Memory B cell (primary cell): ENCODE measurements around the gene ABT1.

Experiments used
- ATAC-seq: fragments of 150-1000 bp; cut with Tn5 transposase; 2 replicates; pipeline ENCODE4 v1.10.0; 2021; ENCODE audit warnings: low read depth, mild to moderate bottlenecking, moderate library complexity
- DNase-seq, 2 donors: peaks; one replicate each; pipeline ENCODE4 v3.0.0; 2022; ENCODE audit warnings: low spot score in 2 of 2
- H3K27ac Mint-ChIP-seq: one replicate; pipeline ENCODE4 v1.8.0; 2022; ENCODE audit warnings: mild to moderate bottlenecking, moderate library complexity, mixed read lengths
- H3K27me3 Mint-ChIP-seq: one replicate; pipeline ENCODE4 v1.8.0; 2022; ENCODE audit warnings: mixed read lengths
- H3K36me3 Mint-ChIP-seq: one replicate; pipeline ENCODE4 v1.8.0; 2022; ENCODE audit warnings: mild to moderate bottlenecking, mixed read lengths
- H3K4me1 Mint-ChIP-seq: one replicate; pipeline ENCODE4 v1.8.0; 2022; ENCODE audit warnings: mixed read lengths
- H3K4me3 Mint-ChIP-seq: one replicate; pipeline ENCODE4 v1.8.0; 2022; ENCODE audit warnings: mild to moderate bottlenecking, moderate library complexity, mixed read lengths
- H3K9me3 Mint-ChIP-seq: one replicate; pipeline ENCODE4 v1.8.0; 2022; ENCODE audit warnings: mixed read lengths

ABT1 gene

GRCh38 chr6:26561533-26562466 lies 35.0 kb upstream of the ABT1 start:
- Mint-ChIP-seq H3K4me1 (no peaks in the 10 kb centered on the region), H3K27me3 (no peaks in the 10 kb centered on the region), H3K27ac (no peak overlapping the region)

GRCh38 chr6:26563488-26563887 lies 33.3 kb upstream of the ABT1 start:
- H3K4me1 Mint-ChIP-seq, result peaks cover 2% of the 10 kb centered on the region
- no peaks in the 10 kb centered on the region for H3K27me3 Mint-ChIP-seq
- ATAC-seq (no peak), DNase-seq (no peak)
- no peak overlapping the region for H3K4me3 Mint-ChIP-seq
- H3K36me3 Mint-ChIP-seq, result no peaks in the 10 kb centered on the region
- no peaks in the 10 kb centered on the region for H3K9me3 Mint-ChIP-seq
- no peak overlapping the region for H3K27ac Mint-ChIP-seq

More at GRCh38 chr6:26561533-26562466, 35.0 kb upstream of the ABT1 start:
- no peak overlapping the region for H3K4me3 Mint-ChIP-seq
- H3K36me3 Mint-ChIP-seq, result no peaks in the 10 kb centered on the region
- no peaks in the 10 kb centered on the region for H3K9me3 Mint-ChIP-seq
- no peak for ATAC-seq
- DNase-seq, result no peak

DNA sequence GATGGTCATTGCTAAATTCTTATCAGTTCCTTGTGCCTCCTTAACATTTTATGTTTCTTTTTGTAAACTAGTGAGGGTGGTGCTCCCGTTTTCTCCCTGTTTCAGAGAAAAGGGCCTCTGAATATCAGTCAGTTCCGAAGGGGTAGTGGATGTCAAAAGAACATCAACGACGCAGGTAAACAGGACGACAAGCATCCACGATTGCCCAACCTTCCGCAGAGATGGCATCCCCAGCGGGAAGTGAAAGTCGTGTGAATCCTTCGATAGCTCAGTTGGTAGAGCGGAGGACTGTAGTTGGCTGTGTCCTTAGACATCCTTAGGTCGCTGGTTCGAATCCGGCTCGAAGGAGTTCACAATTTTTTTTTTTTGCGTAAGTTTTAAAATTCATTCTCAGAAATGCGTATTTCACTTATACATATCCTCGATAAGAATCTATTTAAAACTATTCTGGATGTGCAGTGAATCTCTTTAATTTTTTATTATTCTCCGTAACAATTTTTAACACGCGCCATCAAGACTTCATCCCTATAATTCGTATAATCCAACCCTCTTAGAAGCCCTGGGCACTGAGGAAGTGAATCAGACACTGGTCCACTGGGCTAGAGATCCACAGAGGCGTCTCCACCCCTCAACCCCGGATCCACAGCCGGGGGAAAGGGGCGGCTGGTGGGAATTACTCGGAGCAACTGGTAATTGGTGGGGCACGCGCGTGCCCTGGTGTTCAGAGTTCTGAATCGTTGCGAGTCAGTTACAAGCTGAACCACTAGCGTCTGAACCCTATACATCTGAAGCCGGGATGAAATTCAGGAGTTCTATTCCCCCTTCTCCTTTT lies 27.9 kb upstream of the ABT1 start:
- peaks cover 2% of the 10 kb centered on the region for H3K36me3 Mint-ChIP-seq
- ATAC-seq (peak; percentile 87), DNase-seq (peak; percentile 100)
- H3K27me3 Mint-ChIP-seq, result no peaks in the 10 kb centered on the region
- peak overlapping the region; percentile 89 for H3K4me3 Mint-ChIP-seq
- peak overlapping the region; percentile 100 for H3K27ac Mint-ChIP-seq
- no peaks in the 10 kb centered on the region for H3K9me3 Mint-ChIP-seq
- H3K4me1 Mint-ChIP-seq, result peaks cover 15% of the 10 kb centered on the region

DNA sequence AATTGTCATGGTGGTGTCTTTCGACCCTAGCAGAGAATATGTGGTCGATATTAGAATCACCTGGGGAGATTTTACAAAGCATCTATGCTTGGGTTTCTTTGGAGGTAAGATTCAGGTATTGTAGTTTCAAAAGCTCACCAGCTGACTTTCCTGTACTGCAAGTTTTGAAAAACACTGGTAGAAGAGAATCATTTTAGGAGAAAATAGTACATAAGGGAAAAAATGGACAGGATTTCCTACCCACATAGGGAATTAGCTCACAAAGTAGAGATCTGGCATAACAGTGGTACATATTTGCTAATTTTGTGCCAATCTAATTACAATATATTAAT lies 27.4 kb upstream of the ABT1 start:
- Mint-ChIP-seq H3K9me3 (no peaks in the 10 kb centered on the region), H3K27ac (peak overlapping the region; percentile 100), H3K4me3 (peak overlapping the region; percentile 89), H3K27me3 (no peaks in the 10 kb centered on the region), H3K36me3 (peaks cover 2% of the 10 kb centered on the region), H3K4me1 (peaks cover 15% of the 10 kb centered on the region)
- ATAC-seq (no peak), DNase-seq (no peak)

GRCh38 chr6:26570027-26570809 lies 26.5 kb upstream of the ABT1 start:
- Mint-ChIP-seq H3K4me1 (peaks cover 15% of the 10 kb centered on the region), H3K36me3 (peaks cover 2% of the 10 kb centered on the region), H3K27me3 (no peaks in the 10 kb centered on the region), H3K27ac (no peak overlapping the region), H3K4me3 (no peak overlapping the region), H3K9me3 (no peaks in the 10 kb centered on the region)
- DNase-seq (no peak), ATAC-seq (no peak)

GRCh38 chr6:26571592-26572296 lies 25.0 kb upstream of the ABT1 start:
- H3K4me3 Mint-ChIP-seq, result peak overlapping the region; percentile 87
- H3K36me3 Mint-ChIP-seq, result peaks cover 2% of the 10 kb centered on the region
- ATAC-seq (peak; percentile 19), DNase-seq (no peak)
- no peaks in the 10 kb centered on the region for H3K9me3 Mint-ChIP-seq
- H3K4me1 Mint-ChIP-seq, result peaks cover 15% of the 10 kb centered on the region
- H3K27ac Mint-ChIP-seq, result peak overlapping the region; percentile 85
- peaks cover 2% of the 10 kb centered on the region for H3K27me3 Mint-ChIP-seq

- H3K4me1 Mint-ChIP-seq, result peaks cover 12% of the 10 kb centered on the region
- no peaks in the 10 kb centered on the region for H3K36me3 Mint-ChIP-seq
- no peak overlapping the region for H3K27ac Mint-ChIP-seq
- no peaks in the 10 kb centered on the region for H3K9me3 Mint-ChIP-seq
- ATAC-seq, result no peak
- H3K27me3 Mint-ChIP-seq, result peaks cover 12% of the 10 kb centered on the region
- no peak overlapping the region for H3K4me3 Mint-ChIP-seq
- no peak for DNase-seq
Observed at GRCh38 chr6:26575494-26575939, 21.2 kb upstream of the ABT1 start.

GRCh38 chr6:26576407-26576843 lies 20.3 kb upstream of the ABT1 start:
- no peak for DNase-seq
- H3K4me1 Mint-ChIP-seq, result peaks cover 11% of the 10 kb centered on the region
- peaks cover 12% of the 10 kb centered on the region for H3K27me3 Mint-ChIP-seq
- no peak overlapping the region for H3K4me3 Mint-ChIP-seq
- H3K36me3 Mint-ChIP-seq, result no peaks in the 10 kb centered on the region
- H3K27ac Mint-ChIP-seq, result peak overlapping the region; percentile 82
- no peak for ATAC-seq
- H3K9me3 Mint-ChIP-seq, result no peaks in the 10 kb centered on the region

GRCh38 chr6:26576929-26577719 lies 19.6 kb upstream of the ABT1 start:
- peak; percentile 34 for ATAC-seq
- H3K36me3 Mint-ChIP-seq, result no peaks in the 10 kb centered on the region
- no peak for DNase-seq
- H3K4me3 Mint-ChIP-seq, result peak overlapping the region; percentile 38
- H3K27ac Mint-ChIP-seq, result peak overlapping the region; percentile 82
- H3K9me3 Mint-ChIP-seq, result no peaks in the 10 kb centered on the region
- H3K27me3 Mint-ChIP-seq, result peaks cover 16% of the 10 kb centered on the region
- peaks cover 5% of the 10 kb centered on the region for H3K4me1 Mint-ChIP-seq

DNA sequence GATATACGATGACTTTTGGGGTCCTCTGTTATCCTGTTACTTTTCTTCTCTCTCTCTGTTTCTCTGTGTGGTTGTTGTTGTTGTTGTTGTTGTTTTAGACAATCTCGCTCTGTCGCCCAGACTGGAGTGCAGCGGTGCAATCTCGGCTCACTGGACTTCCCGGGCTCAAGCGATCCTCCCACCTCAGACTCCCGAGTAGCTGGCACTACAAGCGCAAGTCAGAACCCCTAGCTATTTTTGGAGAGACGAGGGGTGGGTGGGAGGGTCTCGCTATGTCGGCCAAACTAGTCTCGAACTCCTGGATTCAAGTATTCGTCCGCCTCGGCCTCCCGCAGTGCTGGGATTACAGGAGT lies 19.1 kb upstream of the ABT1 start:
- H3K27ac Mint-ChIP-seq, result peak overlapping the region; percentile 82
- no peak for ATAC-seq

DNA sequence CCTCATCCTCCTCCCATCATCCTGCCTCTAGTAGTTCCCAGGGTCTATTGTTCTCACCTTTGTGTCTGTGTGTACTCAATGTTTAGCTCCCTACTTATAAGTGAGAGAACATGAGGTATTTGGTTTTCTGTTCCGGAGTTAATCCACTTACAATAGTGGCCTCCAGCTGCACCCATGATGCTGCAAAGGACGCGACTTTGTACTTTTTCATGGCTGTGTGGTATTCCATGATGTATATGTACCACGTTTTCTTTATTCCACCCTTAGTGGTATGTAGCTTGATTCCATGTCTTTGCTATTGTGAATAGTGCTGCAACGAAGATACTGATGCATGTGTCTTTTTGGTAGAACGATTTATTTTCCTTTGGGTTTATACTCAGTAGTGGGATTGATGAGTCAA lies 18.5 kb upstream of the ABT1 start:
- DNase-seq (no peak), ATAC-seq (no peak)
- Mint-ChIP-seq H3K27ac (no peak overlapping the region), H3K4me3 (no peak overlapping the region), H3K27me3 (peaks cover 21% of the 10 kb centered on the region), H3K9me3 (no peaks in the 10 kb centered on the region), H3K36me3 (no peaks in the 10 kb centered on the region), H3K4me1 (peaks cover 5% of the 10 kb centered on the region)

More for the DNA sequence above, 19.1 kb upstream of the ABT1 start:
- DNase-seq, result no peak
- peaks cover 5% of the 10 kb centered on the region for H3K4me1 Mint-ChIP-seq
- no peaks in the 10 kb centered on the region for H3K9me3 Mint-ChIP-seq
- peak overlapping the region; percentile 38 for H3K4me3 Mint-ChIP-seq
- H3K36me3 Mint-ChIP-seq, result no peaks in the 10 kb centered on the region
- peaks cover 17% of the 10 kb centered on the region for H3K27me3 Mint-ChIP-seq

- Mint-ChIP-seq H3K9me3 (no peaks in the 10 kb centered on the region), H3K27ac (no peak overlapping the region), H3K27me3 (peaks cover 25% of the 10 kb centered on the region), H3K4me1 (peaks cover 5% of the 10 kb centered on the region), H3K36me3 (no peaks in the 10 kb centered on the region), H3K4me3 (no peak overlapping the region)
- ATAC-seq (no peak), DNase-seq (no peak)
Observed at GRCh38 chr6:26578741-26579140, 18.0 kb upstream of the ABT1 start.
